Endothelial cell of umbilical vein (primary cell): ENCODE measurements around the gene ZNF792. TPM values are rescaled to one million over a fixed set of nuclear protein-coding genes. Genes with fewer than 3 reads are reported as not detected.
"Not testable (repeated sequence)": the region's sequence is repeated elsewhere in the genome, so short reads cannot be mapped to it uniquely, and the experiment has no call there.

Experiments
- BruUV-seq: library from RNA; stranded (reverse); fragments of 400-500 nt; replicated peaks from 2 replicates; lab custom pipeline; 2021; lab: Mats Ljungman, UMichigan
- CTCF ChIA-PET: fragments of 300-600, 350-600 bp; sonication (Branson Sonifier 250); formaldehyde crosslinking; loops from one replicate; lab custom pipeline; 2021; ENCODE audit warnings: antibody characterized with exemption, inconsistent platforms; lab: Charles Lee
- POLR2A ChIA-PET: fragments of 300-600, 350-600 bp; sonication (Branson Sonifier 250); formaldehyde crosslinking; loops from one replicate; lab custom pipeline; 2021; ENCODE audit warnings: antibody characterized with exemption, inconsistent platforms; lab: Charles Lee
- DNase-seq: peaks from one replicate; pipeline ENCODE4 v3.0.0-alpha.2; 2011; ENCODE audit warnings: low read depth, low spot score
- FAIRE-seq: peaks from 2 replicates; lab custom pipeline; 2011; peaks lifted over from hg19 to GRCh38; lab: Jason Lieb, UNC
- H2AFZ ChIP-seq: 2 replicates; pipeline ENCODE4 v1.6.0; 2012; ENCODE audit warnings: low read depth, low read length, control low read depth, inconsistent platforms
- H3K27ac ChIP-seq: 2 replicates; pipeline ENCODE4 v1.5.1; 2011; ENCODE audit warnings: low read depth, mild to moderate bottlenecking, control low read depth, low read length, moderate library complexity; ENCODE audit not compliant: insufficient read depth
- H3K27me3 ChIP-seq, 2 experiments: 2 replicates each; pipeline versions ENCODE4 v1.6.0 to v1.6.1; 2011; ENCODE audit warnings: low read length in 2 of 2, mixed read lengths in 1 of 2; ENCODE audit not compliant: control insufficient read depth in 2 of 2, insufficient read depth in 2 of 2
- H3K36me3 ChIP-seq, 2 experiments: 2 replicates in 1 of 2; 3 replicates in 1 of 2; pipeline ENCODE4 v1.5.1; 2011; ENCODE audit warnings: low read length in 2 of 2, mild to moderate bottlenecking in 1 of 2, moderate library complexity in 1 of 2; ENCODE audit not compliant: control insufficient read depth in 2 of 2, insufficient read depth in 2 of 2; ENCODE audit errors: extremely low read depth in 1 of 2
- H3K4me1 ChIP-seq: 3 replicates; pipeline ENCODE4 v1.5.1; 2011; ENCODE audit warnings: mild to moderate bottlenecking, low read length; ENCODE audit not compliant: control insufficient read depth, insufficient read depth; ENCODE audit errors: extremely low read depth
- H3K4me2 ChIP-seq: 2 replicates; pipeline ENCODE4 v1.6.1; 2011; ENCODE audit warnings: low read length, control low read depth, mixed read lengths; ENCODE audit not compliant: insufficient read depth
- H3K4me3 ChIP-seq, 3 experiments: fragments of 200-600 bp in 1 of 3; sonication (generic), shearing (Covaris generic) in 1 of 3; replicated peaks in 1 of 3; 2 replicates each; pipeline ENCODE4 v1.5.1; 2011 to 2016; ENCODE audit warnings: control low read depth in 3 of 3, low read length in 3 of 3, mild to moderate bottlenecking in 2 of 3, inconsistent platforms in 1 of 3, low read depth in 1 of 3, moderate library complexity in 1 of 3; ENCODE audit not compliant: insufficient read depth in 1 of 3
- H3K79me2 ChIP-seq: 2 replicates; pipeline ENCODE4 v1.6.0; 2012; ENCODE audit warnings: low read length, inconsistent platforms; ENCODE audit not compliant: control insufficient read depth, insufficient read depth
- H3K9ac ChIP-seq: replicated peaks from 2 replicates; pipeline ENCODE3; 2011; ENCODE audit warnings: low read length, control low read depth; ENCODE audit not compliant: insufficient read depth; ENCODE audit errors: extremely low read depth
- H3K9me1 ChIP-seq: replicated peaks from 3 replicates; pipeline ENCODE4 v1.6.0; 2011; ENCODE audit warnings: mild to moderate bottlenecking, low read length; ENCODE audit not compliant: control insufficient read depth, insufficient read depth; ENCODE audit errors: extremely low read depth
- H3K9me3 ChIP-seq: replicated peaks from 2 replicates; pipeline ENCODE4 v1.5.1; 2012; ENCODE audit warnings: low read length, inconsistent platforms; ENCODE audit not compliant: control insufficient read depth, insufficient read depth
- H4K20me1 ChIP-seq: replicated peaks from 2 replicates; pipeline ENCODE3; 2011; ENCODE audit warnings: mild to moderate bottlenecking, low read length; ENCODE audit not compliant: control insufficient read depth, insufficient read depth; ENCODE audit errors: extremely low read depth
- EZH2 ChIP-seq: IDR thresholded peaks from 2 replicates; pipeline ENCODE4 v1.6.1; 2012; ENCODE audit warnings: borderline replicate concordance, low read depth, mild to moderate bottlenecking, moderate library complexity, low read length, inconsistent platforms; ENCODE audit not compliant: severe bottlenecking
- FOS ChIP-seq: IDR thresholded peaks from 2 replicates; pipeline ENCODE4 v1.6.1; 2011; ENCODE audit warnings: mild to moderate bottlenecking, low read length, moderate library complexity, borderline replicate concordance; ENCODE audit not compliant: insufficient read depth
- GATA2 ChIP-seq: IDR thresholded peaks from 2 replicates; pipeline ENCODE4 v1.7.0; 2011; ENCODE audit warnings: low read depth, mild to moderate bottlenecking, moderate library complexity, mixed read lengths, low read length; ENCODE audit not compliant: insufficient read length, insufficient read depth
- JUN ChIP-seq: IDR thresholded peaks from 2 replicates; pipeline ENCODE4 v1.6.1; 2011; ENCODE audit warnings: borderline replicate concordance, low read depth; ENCODE audit not compliant: insufficient read length, insufficient read depth
- MYC ChIP-seq: IDR thresholded peaks from one replicate; pipeline ENCODE4 v1.6.1; 2011; ENCODE audit warnings: mild to moderate bottlenecking, low read depth, low read length
- POLR2A ChIP-seq: IDR thresholded peaks from 2 replicates; pipeline ENCODE4 v1.6.1; 2012; ENCODE audit warnings: low read depth, mild to moderate bottlenecking, control low read depth, low read length
- POLR2AphosphoS5 ChIP-seq: IDR thresholded peaks from 2 replicates; pipeline ENCODE4 v1.6.1; 2012; ENCODE audit warnings: low read depth, mild to moderate bottlenecking, control low read depth, low read length, moderate library complexity; ENCODE audit not compliant: insufficient read depth
- dilution Hi-C: fragments of 300-500 bp; cut with MboI; formaldehyde crosslinking; loops from one replicate; pipeline ENCODE4 v1.15.0; 2019; ENCODE audit warnings: low sequenced_read_pairs; ENCODE audit not compliant: extremely low pct_ligation_motif_present
- intact Hi-C: fragments of 100-400 bp; cut with micrococcal nuclease; formaldehyde crosslinking; loops from one replicate; pipeline ENCODE4 v1.10.0; 2022
- polyA plus RNA-seq, 4 experiments: library from polyadenylated mRNA; depleted of rRNA in 3 of 4; stranded (reverse) in 3 of 4; unstranded in 1 of 4; fragments of >200 nt; gene quantifications; 2 replicates each; pipeline versions ENCODE4 v1.2.1 to v1.2.3, GENCODE V29; 2011 to 2012; ENCODE audit warnings: missing spikeins in 1 of 4
- total RNA-seq: library from RNA; stranded (reverse); gene quantifications from 2 replicates; pipeline ENCODE4 v1.2.3, GENCODE V29; 2021
- TF ChIP-seq, protein P1 (sequence below), 2 donors: IDR thresholded peaks; 1 replicate in 1 of 2; 2 replicates in 1 of 2; pipeline ENCODE4 v1.5.1; 2011; ENCODE audit warnings: low read length in 2 of 2, mild to moderate bottlenecking in 2 of 2, moderate library complexity in 2 of 2, control low read depth in 1 of 2, inconsistent platforms in 1 of 2, low read depth in 1 of 2; ENCODE audit not compliant: insufficient read depth in 1 of 2; ENCODE audit errors: extremely low read depth in 1 of 2
- TF ChIP-seq, protein P2 (sequence below): IDR thresholded peaks from 2 replicates; pipeline ENCODE4 v1.6.1; 2011; ENCODE audit not compliant: insufficient read depth, insufficient read length

Gene ZNF792
- total and polyA plus RNA-seq, 2 donors (not counting 3 experiments of a cell fraction or from before 2014, with no cell fraction given), result 11.3 to 19.8 TPM

- Histone ChIP-seq H3K9ac (no peak overlapping the region), H3K36me3 (no peaks in the 10 kb centered on the region), H3K4me1 (peaks cover 9% of the 10 kb centered on the region), H3K4me2 (no peak overlapping the region), H3K9me1 (no peaks in the 10 kb centered on the region), H3K79me2 (no peaks in the 10 kb centered on the region), H3K27ac (no peak overlapping the region), H3K4me3 (no peak overlapping the region), H3K27me3 (peaks cover 2 to 5% of the 10 kb centered on the region in 2 experiments), H4K20me1 (no peaks in the 10 kb centered on the region), H3K9me3 (no peaks in the 10 kb centered on the region), H2AFZ (no peak overlapping the region)
- BruUV-seq, result no TSS peak
- DNase-seq (no peak), FAIRE-seq (no peak)
- dilution Hi-C loops, result no loop called here
- CTCF ChIA-PET, result interaction anchor here (1.6 to 1.7 kb wide), 2 partner anchors 17 to 87 kb away, joined by 4 read pairs; no protein-coding TSS in a partner anchor
- POLR2A ChIA-PET, result no interaction called here
- TF ChIP-seq, protein P1, sequence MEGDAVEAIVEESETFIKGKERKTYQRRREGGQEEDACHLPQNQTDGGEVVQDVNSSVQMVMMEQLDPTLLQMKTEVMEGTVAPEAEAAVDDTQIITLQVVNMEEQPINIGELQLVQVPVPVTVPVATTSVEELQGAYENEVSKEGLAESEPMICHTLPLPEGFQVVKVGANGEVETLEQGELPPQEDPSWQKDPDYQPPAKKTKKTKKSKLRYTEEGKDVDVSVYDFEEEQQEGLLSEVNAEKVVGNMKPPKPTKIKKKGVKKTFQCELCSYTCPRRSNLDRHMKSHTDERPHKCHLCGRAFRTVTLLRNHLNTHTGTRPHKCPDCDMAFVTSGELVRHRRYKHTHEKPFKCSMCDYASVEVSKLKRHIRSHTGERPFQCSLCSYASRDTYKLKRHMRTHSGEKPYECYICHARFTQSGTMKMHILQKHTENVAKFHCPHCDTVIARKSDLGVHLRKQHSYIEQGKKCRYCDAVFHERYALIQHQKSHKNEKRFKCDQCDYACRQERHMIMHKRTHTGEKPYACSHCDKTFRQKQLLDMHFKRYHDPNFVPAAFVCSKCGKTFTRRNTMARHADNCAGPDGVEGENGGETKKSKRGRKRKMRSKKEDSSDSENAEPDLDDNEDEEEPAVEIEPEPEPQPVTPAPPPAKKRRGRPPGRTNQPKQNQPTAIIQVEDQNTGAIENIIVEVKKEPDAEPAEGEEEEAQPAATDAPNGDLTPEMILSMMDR (IDR thresholded peaks at IDR 0.05; ENCODE audit: extremely low read depth in 1 of 2, insufficient read depth in 1 of 2, low read depth in 1 of 2, low read length in 2 of 2), result no peak
- TF ChIP-seq POLR2AphosphoS5, result no peak
- TF ChIP-seq, protein P2, sequence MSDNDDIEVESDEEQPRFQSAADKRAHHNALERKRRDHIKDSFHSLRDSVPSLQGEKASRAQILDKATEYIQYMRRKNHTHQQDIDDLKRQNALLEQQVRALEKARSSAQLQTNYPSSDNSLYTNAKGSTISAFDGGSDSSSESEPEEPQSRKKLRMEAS, result no peak
- no peak for TF ChIP-seq POLR2A
- TF ChIP-seq EZH2, result no peak
- TF ChIP-seq GATA2, result no peak
- no peak for TF ChIP-seq JUN
- no peak for TF ChIP-seq FOS
- TF ChIP-seq MYC, result no peak
- intact Hi-C loops, result loop anchor here (10.0 kb wide), 2 partner anchors 79 to 191 kb away; partner anchors contain the start of genes GRAMD1A and ZNF181
These were observed 38.7 kb downstream of the ZNF792 start for GRCh38 chr19:34925278-34925855.

DNA sequence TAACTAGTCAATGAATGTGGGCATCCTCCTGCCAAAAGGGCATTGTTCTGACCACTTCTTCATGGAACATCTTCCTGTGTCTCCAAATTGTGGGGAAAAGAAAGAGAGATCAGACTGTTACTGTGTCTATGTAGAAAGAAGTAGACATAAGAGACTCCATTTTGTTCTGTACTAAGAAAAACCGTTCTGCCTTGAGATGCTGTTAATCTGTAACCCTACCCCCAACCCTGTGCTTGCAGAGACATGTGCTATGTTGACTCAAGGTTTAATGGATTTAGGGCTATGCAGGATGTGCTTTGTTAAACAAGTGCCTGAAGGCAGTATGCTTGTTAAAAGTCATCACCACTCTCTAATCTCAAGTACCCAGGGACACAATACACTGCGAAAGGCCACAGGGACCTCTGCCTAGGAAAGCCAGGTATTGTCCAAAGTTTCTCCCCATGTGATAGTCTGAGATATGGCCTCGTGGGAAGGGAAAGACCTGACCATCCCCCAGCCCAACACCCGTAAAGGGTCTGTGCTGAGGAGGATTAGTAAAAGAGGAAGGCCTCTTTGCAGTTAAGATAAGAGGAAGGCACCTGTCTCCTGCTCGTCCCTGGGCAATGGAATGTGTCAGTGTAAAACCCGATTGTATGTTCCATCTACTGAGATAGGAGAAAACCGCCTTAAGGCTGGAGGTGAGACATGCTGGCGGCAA, 43.8 kb downstream of the ZNF792 start:
- POLR2A ChIA-PET, FAIRE-seq, H4K20me1 ChIP-seq, H3K27ac ChIP-seq, H3K4me2 ChIP-seq, H3K27me3 ChIP-seq, BruUV-seq, H2AFZ ChIP-seq, H3K9me3 ChIP-seq, H3K36me3 ChIP-seq, dilution Hi-C loops, H3K79me2 ChIP-seq, H3K4me1 ChIP-seq, H3K9me1 ChIP-seq, DNase-seq, H3K4me3 ChIP-seq, CTCF ChIA-PET, H3K9ac ChIP-seq: not testable (repeated sequence)
- intact Hi-C loops, result loop anchor here (10.0 kb wide), 2 partner anchors 85 to 185 kb away; partner anchors contain the start of genes GRAMD1A and ZNF181
